ENCODE measurements around the gene MS4A10. TPM values are rescaled to one million over a fixed set of nuclear protein-coding genes. Genes with fewer than 3 reads are reported as not detected.

The MS4A10 gene
- total and polyA plus RNA-seq, 3 experiments from 2014 or later, result not detected

DNA sequence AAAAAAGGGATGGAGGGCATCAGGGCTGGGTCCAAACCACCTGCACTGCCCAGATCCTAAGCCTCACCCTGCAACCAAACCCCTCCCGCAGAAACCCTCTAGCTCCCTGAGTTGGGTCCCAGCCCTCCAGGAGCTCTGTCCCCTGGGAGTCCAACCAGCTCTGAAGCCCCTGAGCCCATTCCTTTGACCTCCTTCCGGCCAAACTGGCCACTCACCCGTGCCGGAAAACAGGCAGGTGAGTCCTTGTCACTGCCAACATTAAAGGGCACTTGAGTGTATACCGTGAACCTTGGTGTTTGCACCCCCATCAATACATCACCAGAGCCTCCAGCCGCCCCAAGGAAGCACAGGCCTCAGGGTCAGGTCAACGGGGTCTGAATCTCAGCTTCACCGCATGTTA lies 16.9 kb upstream of the MS4A10 start:
- H3K9me3 ChIP-seq (ENCODE audit: low read length), result no peaks in the 10 kb centered on the region

DNA sequence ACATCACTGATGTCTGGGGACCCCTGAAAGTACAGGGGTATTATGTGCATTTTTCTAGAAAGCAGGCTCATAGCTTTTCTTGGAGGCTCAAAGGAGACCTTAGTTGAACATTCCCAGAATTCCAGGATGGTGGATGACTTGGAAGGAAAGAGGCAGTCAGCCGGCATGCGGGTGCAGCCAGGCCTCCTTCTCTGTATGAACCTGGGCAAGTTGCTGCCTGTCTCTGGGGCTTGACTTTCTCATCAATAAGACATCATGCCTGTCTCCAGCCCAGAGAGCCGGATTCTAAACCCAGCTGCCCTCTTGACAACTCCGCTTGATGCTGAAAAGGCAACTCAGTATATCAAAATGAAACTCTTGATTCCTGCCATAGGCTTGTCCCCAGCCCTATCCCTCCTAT lies 15.9 kb upstream of the MS4A10 start:
- Histone ChIP-seq H3K27ac (ENCODE audit: low read depth, low read length) (no peak overlapping the region), H3K9me3 (ENCODE audit: low read length) (no peaks in the 10 kb centered on the region), H3K36me3 (ENCODE audit: insufficient read depth, low read length) (no peaks in the 10 kb centered on the region), H3K27me3 (ENCODE audit: insufficient read depth, low read length, poor library complexity, severe bottlenecking) (peaks cover 6% of the 10 kb centered on the region), H3K4me3 (ENCODE audit: low read length) (no peak overlapping the region), H3K4me1 (ENCODE audit: insufficient read depth, low read length) (no peaks in the 10 kb centered on the region)
- no peaks in the 10 kb centered on the region for H3K36me3 Mint-ChIP-seq
- ChIA-PET CTCF (no interaction called here), POLR2A (no interaction called here)
- no peak overlapping the region for H3K27ac Mint-ChIP-seq
- H3K4me3 Mint-ChIP-seq, result no peak overlapping the region
- peaks cover under 1 to 2% (median under 1%) of the 10 kb centered on the region in 3 donors for H3K4me1 Mint-ChIP-seq
- no peak for DNase-seq
- peaks cover 16 to 47% of the 10 kb centered on the region in 2 donors for H3K27me3 Mint-ChIP-seq
- no peaks in the 10 kb centered on the region for H3K9me3 Mint-ChIP-seq

More for the DNA sequence above, 16.9 kb upstream of the MS4A10 start:
- Mint-ChIP-seq H3K4me3 (no peak overlapping the region), H3K9me3 (no peaks in the 10 kb centered on the region), H3K27ac (no peak overlapping the region), H3K36me3 (no peaks in the 10 kb centered on the region), H3K4me1 (peaks cover 0 to 2% (median 0%) of the 10 kb centered on the region in 3 donors), H3K27me3 (peaks cover 15 to 55% of the 10 kb centered on the region in 2 donors)
- DNase-seq, result no peak
- no peak overlapping the region for H3K4me3 ChIP-seq (ENCODE audit: low read length)
- no peaks in the 10 kb centered on the region for H3K36me3 ChIP-seq (ENCODE audit: insufficient read depth, low read length)
- no peaks in the 10 kb centered on the region for H3K4me1 ChIP-seq (ENCODE audit: insufficient read depth, low read length)
- POLR2A ChIA-PET, result no interaction called here
- H3K27me3 ChIP-seq (ENCODE audit: insufficient read depth, low read length, poor library complexity, severe bottlenecking), result peaks cover 6% of the 10 kb centered on the region
- H3K27ac ChIP-seq (ENCODE audit: low read depth, low read length), result no peak overlapping the region
- CTCF ChIA-PET, result no interaction called here

DNA sequence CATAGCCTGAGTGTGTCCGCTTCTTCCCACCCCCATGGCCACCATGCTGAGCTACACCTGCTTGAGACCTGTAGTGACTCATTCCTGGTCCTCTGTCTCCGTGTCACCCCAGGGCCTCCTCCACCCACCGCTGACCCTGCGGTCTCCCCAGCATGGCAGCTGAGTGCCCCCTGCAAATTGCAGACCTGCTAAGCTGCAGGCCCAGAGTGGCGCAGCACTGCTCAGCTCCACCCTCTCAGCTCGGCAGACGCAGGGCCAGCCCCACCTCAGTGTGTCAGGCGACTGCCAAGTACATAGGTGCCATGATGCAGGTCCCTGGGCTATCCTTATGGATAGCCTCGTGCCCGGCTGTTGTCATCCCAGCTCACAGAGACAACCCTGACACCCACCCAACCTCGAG lies 15.3 kb upstream of the MS4A10 start:
- no peaks in the 10 kb centered on the region for H3K9me3 ChIP-seq (ENCODE audit: low read length)
- H3K4me3 ChIP-seq (ENCODE audit: low read length), result no peak overlapping the region
- H3K27me3 ChIP-seq (ENCODE audit: insufficient read depth, low read length, poor library complexity, severe bottlenecking), result peaks cover 6% of the 10 kb centered on the region
- H3K27ac ChIP-seq (ENCODE audit: low read depth, low read length), result no peak overlapping the region
- H3K36me3 ChIP-seq (ENCODE audit: insufficient read depth, low read length), result no peaks in the 10 kb centered on the region
- DNase-seq, result no peak
- Mint-ChIP-seq H3K27me3 (peaks cover 13 to 45% of the 10 kb centered on the region in 2 donors), H3K27ac (no peak overlapping the region), H3K4me3 (no peak overlapping the region), H3K36me3 (no peaks in the 10 kb centered on the region), H3K9me3 (no peaks in the 10 kb centered on the region), H3K4me1 (peaks cover 5 to 7% (median 6%) of the 10 kb centered on the region in 3 donors)
- H3K4me1 ChIP-seq (ENCODE audit: insufficient read depth, low read length), result no peaks in the 10 kb centered on the region
- CTCF ChIA-PET, result no interaction called here
- POLR2A ChIA-PET, result no interaction called here

DNA sequence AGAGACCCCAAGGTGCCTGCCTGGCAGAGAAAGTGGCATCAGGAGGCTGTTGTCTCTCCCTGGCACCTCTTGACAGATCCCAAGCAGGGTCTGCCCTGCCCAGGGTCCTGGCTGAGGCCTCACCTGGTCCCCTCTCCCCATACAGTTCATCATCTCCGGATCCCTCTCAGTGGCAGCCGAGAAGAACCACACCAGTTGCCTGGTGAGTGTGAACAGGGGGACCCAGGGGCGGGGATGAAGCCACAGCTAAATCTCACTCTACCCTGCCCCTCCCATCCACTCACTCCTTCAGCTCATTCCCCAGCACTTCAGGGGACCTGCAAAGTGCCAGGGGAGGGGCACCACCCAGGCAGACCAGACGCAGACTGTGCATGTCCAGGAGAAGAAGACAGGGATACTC lies 14.0 kb upstream of the MS4A10 start:
- CTCF ChIA-PET, result no interaction called here
- no peak for DNase-seq
- POLR2A ChIA-PET, result no interaction called here

DNA sequence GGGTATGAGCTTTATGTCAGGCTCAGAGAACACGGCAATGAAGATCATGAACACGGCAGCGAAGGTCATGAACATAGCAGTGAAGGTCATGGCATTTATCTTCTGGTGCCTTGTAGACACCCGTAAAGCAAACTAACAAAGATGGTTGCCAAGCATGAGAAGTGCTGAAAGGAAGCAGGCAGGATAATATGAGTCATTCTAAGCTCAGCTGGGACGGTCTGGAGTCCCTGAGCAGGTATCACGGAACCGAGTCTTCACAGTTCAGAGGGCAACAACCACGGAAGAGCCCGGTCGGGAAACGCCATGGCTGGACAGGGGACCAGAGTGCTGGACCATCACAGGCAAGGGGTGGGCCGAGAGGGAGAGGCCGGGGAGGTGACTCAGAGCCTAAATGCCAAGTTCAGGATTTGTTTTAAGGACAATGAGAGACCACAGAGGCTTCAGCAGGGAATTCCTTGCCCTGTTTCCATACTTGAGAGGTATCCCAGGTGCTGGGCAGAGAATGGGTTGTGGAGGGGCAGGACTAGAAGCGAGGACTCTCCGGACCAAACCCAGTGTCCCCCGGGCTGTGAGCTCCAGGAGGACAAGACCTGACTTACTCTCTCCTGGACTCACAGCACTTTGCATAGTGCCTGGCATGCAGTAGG lies 13.1 kb upstream of the MS4A10 start:
- peaks cover 4% of the 10 kb centered on the region for H3K27me3 ChIP-seq (ENCODE audit: insufficient read depth, low read length, poor library complexity, severe bottlenecking)
- no peaks in the 10 kb centered on the region for H3K9me3 ChIP-seq (ENCODE audit: low read length)
- CTCF ChIA-PET, result no interaction called here
- no peak overlapping the region for H3K27ac Mint-ChIP-seq
- H3K4me1 ChIP-seq (ENCODE audit: insufficient read depth, low read length), result no peaks in the 10 kb centered on the region
- DNase-seq, result no peak
- no peak overlapping the region for H3K4me3 Mint-ChIP-seq
- no peaks in the 10 kb centered on the region for H3K36me3 Mint-ChIP-seq
- no peaks in the 10 kb centered on the region for H3K9me3 Mint-ChIP-seq
- POLR2A ChIA-PET, result no interaction called here
- no peak overlapping the region for H3K4me3 ChIP-seq (ENCODE audit: low read length)
- H3K27me3 Mint-ChIP-seq, result peaks cover 13 to 32% of the 10 kb centered on the region in 2 donors
- H3K4me1 Mint-ChIP-seq, result peaks cover 10 to 13% (median 11%) of the 10 kb centered on the region in 3 donors
- no peaks in the 10 kb centered on the region for H3K36me3 ChIP-seq (ENCODE audit: insufficient read depth, low read length)
- no peak overlapping the region for H3K27ac ChIP-seq (ENCODE audit: low read depth, low read length)

More for the DNA sequence above, 14.0 kb upstream of the MS4A10 start:
- Mint-ChIP-seq H3K27me3 (peaks cover 13 to 40% of the 10 kb centered on the region in 2 donors), H3K9me3 (no peaks in the 10 kb centered on the region), H3K36me3 (no peaks in the 10 kb centered on the region), H3K27ac (no peak overlapping the region), H3K4me1 (peaks cover 10 to 13% (median 11%) of the 10 kb centered on the region in 3 donors), H3K4me3 (no peak overlapping the region)
- Histone ChIP-seq H3K36me3 (ENCODE audit: insufficient read depth, low read length) (no peaks in the 10 kb centered on the region), H3K27ac (ENCODE audit: low read depth, low read length) (no peak overlapping the region), H3K4me3 (ENCODE audit: low read length) (no peak overlapping the region), H3K4me1 (ENCODE audit: insufficient read depth, low read length) (no peaks in the 10 kb centered on the region), H3K9me3 (ENCODE audit: low read length) (no peaks in the 10 kb centered on the region), H3K27me3 (ENCODE audit: insufficient read depth, low read length, poor library complexity, severe bottlenecking) (peaks cover 6% of the 10 kb centered on the region)

DNA sequence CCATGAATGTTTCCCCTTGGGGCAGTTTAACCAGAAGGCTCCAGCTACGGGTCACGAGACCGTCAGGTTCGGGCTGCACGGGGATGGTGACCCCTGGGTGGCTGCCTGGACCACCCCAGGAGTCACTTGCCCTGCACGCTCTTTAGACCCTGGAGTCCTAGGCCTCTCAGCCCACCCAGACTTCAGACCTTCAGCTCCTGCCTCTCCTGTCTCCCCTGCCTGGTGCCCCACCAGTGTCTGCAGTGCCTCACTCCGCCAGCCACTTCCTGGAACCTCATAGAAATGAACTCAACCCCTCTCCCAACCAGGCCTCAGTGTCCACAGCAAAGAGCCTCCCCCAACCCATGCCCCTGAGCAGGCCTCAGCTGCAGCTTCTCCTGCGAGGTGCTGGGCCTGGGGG lies 12.5 kb upstream of the MS4A10 start:
- CTCF ChIA-PET, result no interaction called here
- Mint-ChIP-seq H3K4me1 (peaks cover 10 to 13% (median 11%) of the 10 kb centered on the region in 3 donors), H3K9me3 (no peaks in the 10 kb centered on the region), H3K4me3 (no peak overlapping the region), H3K27ac (no peak overlapping the region), H3K36me3 (no peaks in the 10 kb centered on the region), H3K27me3 (peaks cover 12 to 30% of the 10 kb centered on the region in 2 donors)
- Histone ChIP-seq H3K4me1 (ENCODE audit: insufficient read depth, low read length) (no peaks in the 10 kb centered on the region), H3K27me3 (ENCODE audit: insufficient read depth, low read length, poor library complexity, severe bottlenecking) (no peaks in the 10 kb centered on the region), H3K9me3 (ENCODE audit: low read length) (no peaks in the 10 kb centered on the region), H3K4me3 (ENCODE audit: low read length) (no peak overlapping the region), H3K27ac (ENCODE audit: low read depth, low read length) (no peak overlapping the region), H3K36me3 (ENCODE audit: insufficient read depth, low read length) (no peaks in the 10 kb centered on the region)
- DNase-seq, result no peak
- POLR2A ChIA-PET, result no interaction called here

DNA sequence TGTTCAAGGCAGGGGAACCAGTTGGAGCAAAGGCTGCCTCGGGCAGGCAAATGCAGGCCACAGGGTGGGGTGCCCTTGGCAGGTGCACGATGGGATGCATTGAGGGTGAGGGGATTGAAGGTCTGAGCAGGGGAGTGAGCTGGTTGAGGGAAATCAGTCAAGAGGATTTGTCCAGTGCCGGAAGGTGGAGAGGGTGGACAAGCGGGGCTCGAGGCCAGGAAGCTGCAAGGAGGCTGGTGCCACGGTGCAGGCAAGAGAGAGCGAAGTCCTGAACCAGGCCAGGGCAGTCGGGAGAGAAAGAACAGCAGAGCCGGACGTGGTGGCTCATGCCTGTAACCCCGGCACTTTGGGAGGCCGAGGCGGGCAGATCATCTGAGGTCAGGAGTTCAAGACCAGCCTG lies 10.4 kb upstream of the MS4A10 start:
- H3K36me3 ChIP-seq (ENCODE audit: insufficient read depth, low read length), result no peaks in the 10 kb centered on the region
- peaks cover 10 to 13% (median 11%) of the 10 kb centered on the region in 3 donors for H3K4me1 Mint-ChIP-seq
- H3K27me3 Mint-ChIP-seq, result peaks cover 8 to 16% of the 10 kb centered on the region in 2 donors
- H3K36me3 Mint-ChIP-seq, result no peaks in the 10 kb centered on the region
- no peaks in the 10 kb centered on the region for H3K4me1 ChIP-seq (ENCODE audit: insufficient read depth, low read length)
- CTCF ChIA-PET, result interaction anchor here (0.6 to 3.2 kb wide), 7 partner anchors 9 to 120 kb away, joined by 3 to 18 read pairs (median 5); partner anchors contain the start of gene MS4A10
- no peak for DNase-seq
- H3K9me3 ChIP-seq (ENCODE audit: low read length), result no peaks in the 10 kb centered on the region
- H3K27me3 ChIP-seq (ENCODE audit: insufficient read depth, low read length, poor library complexity, severe bottlenecking), result no peaks in the 10 kb centered on the region
- no peak overlapping the region for H3K27ac ChIP-seq (ENCODE audit: low read depth, low read length)
- no peaks in the 10 kb centered on the region for H3K9me3 Mint-ChIP-seq
- no peak overlapping the region for H3K27ac Mint-ChIP-seq
- H3K4me3 Mint-ChIP-seq, result no peak overlapping the region
- POLR2A ChIA-PET, result no interaction called here
- H3K4me3 ChIP-seq (ENCODE audit: low read length), result no peak overlapping the region

DNA sequence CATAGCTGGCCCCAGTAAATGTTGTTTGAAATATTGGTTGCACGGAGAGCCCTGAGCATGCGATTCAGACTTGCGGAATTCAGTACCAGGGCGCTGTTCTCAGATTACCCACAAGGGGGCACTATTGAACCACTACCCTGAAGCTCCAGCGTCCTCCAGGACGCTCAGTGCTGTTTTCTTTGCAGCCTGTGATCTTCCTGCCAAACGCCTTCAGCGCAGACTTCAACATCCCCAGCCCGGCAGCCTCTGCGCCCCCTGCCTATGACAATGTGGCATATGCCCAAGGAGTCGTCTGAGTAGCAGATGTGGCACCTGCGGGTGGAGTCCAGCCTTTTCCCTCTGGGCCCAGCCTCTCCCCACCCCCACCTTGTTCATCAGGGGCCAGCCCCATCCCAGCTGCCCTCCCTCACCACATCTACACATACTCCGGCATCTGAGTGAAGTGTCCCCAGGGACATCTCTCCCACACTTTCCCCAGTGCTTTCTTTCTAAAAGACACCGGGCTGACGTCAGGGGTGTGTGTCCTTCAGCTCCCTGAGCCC lies 9.6 kb upstream of the MS4A10 start:
- POLR2A ChIA-PET, result interaction anchor here (0.6 kb wide), 1 partner anchor 112 kb away, joined by 5 read pairs; no protein-coding TSS in a partner anchor
- peak; percentile 63 to 83 (median 68) for DNase-seq
- peaks cover 8 to 12% of the 10 kb centered on the region in 2 donors for H3K27me3 Mint-ChIP-seq
- H3K9me3 Mint-ChIP-seq, result no peaks in the 10 kb centered on the region
- H3K4me3 ChIP-seq (ENCODE audit: low read length), result no peak overlapping the region
- peaks cover 10 to 13% (median 11%) of the 10 kb centered on the region in 3 donors for H3K4me1 Mint-ChIP-seq
- peak overlapping the region in 2 of 7 donors; percentile 40 to 47 for H3K4me3 Mint-ChIP-seq
- peak overlapping the region in 3 of 8 donors; percentile 14 to 40 (median 21) for H3K27ac Mint-ChIP-seq
- H3K36me3 ChIP-seq (ENCODE audit: insufficient read depth, low read length), result no peaks in the 10 kb centered on the region
- CTCF ChIA-PET, result interaction anchor here (0.6 to 3.2 kb wide), 8 partner anchors 10 to 119 kb away, joined by 3 to 18 read pairs (median 4); partner anchors contain the start of gene MS4A10
- no peaks in the 10 kb centered on the region for H3K27me3 ChIP-seq (ENCODE audit: insufficient read depth, low read length, poor library complexity, severe bottlenecking)
- no peak overlapping the region for H3K27ac ChIP-seq (ENCODE audit: low read depth, low read length)
- H3K4me1 ChIP-seq (ENCODE audit: insufficient read depth, low read length), result no peaks in the 10 kb centered on the region
- no peaks in the 10 kb centered on the region for H3K9me3 ChIP-seq (ENCODE audit: low read length)
- H3K36me3 Mint-ChIP-seq, result no peaks in the 10 kb centered on the region
